GM12878 (cell line): ENCODE results near the gene TMTC1. TPM values are rescaled to one million over a fixed set of nuclear protein-coding genes. Genes with fewer than 3 reads are reported as not detected.

Source experiments
- DPF2 ChIP-seq: fragments of 450-650 bp; IDR thresholded peaks from 2 replicates; pipeline ENCODE4 v1.6.1; 2017; ENCODE audit warnings: mild to moderate bottlenecking
- E2F4 ChIP-seq: IDR thresholded peaks from 2 replicates; pipeline ENCODE4 v1.6.1; 2012; ENCODE audit warnings: low read depth, low read length, improper control_type of control experiment
- ELK1 ChIP-seq: IDR thresholded peaks from 2 replicates; pipeline ENCODE4 v1.6.1; 2012; ENCODE audit warnings: low read depth, low read length, improper control_type of control experiment
- ETV6 ChIP-seq, 2 experiments: fragments of 450-650 bp in 1 of 2; IDR thresholded peaks in 1 of 2; conservative IDR thresholded peaks in 1 of 2; 2 replicates each; pipeline ENCODE4 v1.6.1; 2014; ENCODE audit warnings: antibody characterized with exemption in 1 of 2, borderline replicate concordance in 1 of 2, low read depth in 1 of 2, mild to moderate bottlenecking in 1 of 2, moderate library complexity in 1 of 2
- EZH2 ChIP-seq: IDR thresholded peaks from 2 replicates; pipeline ENCODE4 v1.6.1; 2012; ENCODE audit warnings: low read depth, mild to moderate bottlenecking, control low read depth, inconsistent platforms, low read length, borderline replicate concordance; ENCODE audit not compliant: control insufficient read depth
- HCFC1 ChIP-seq: fragments of 150-350 bp; IDR thresholded peaks from 2 replicates; pipeline ENCODE4 v1.6.1; 2014; ENCODE audit warnings: low read length
- LARP7 ChIP-seq: fragments of 450-650 bp; IDR thresholded peaks from 2 replicates; pipeline ENCODE4 v1.6.1; 2017; ENCODE audit warnings: mild to moderate bottlenecking
- PBX3 ChIP-seq: IDR thresholded peaks from 2 replicates; pipeline ENCODE4 v1.6.1; 2011; ENCODE audit warnings: mild to moderate bottlenecking, low read depth, low read length, moderate library complexity; ENCODE audit not compliant: insufficient replicate concordance
- POU2F2 ChIP-seq: IDR thresholded peaks from 3 replicates; pipeline ENCODE4 v1.6.1; 2011; ENCODE audit warnings: low read depth, mild to moderate bottlenecking, low read length, borderline replicate concordance
- PRDM15 ChIP-seq: fragments of 450-650 bp; formaldehyde crosslinking; IDR thresholded peaks from 2 replicates; pipeline ENCODE4 v1.4.0; 2020; ENCODE audit warnings: mild to moderate bottlenecking, moderate library complexity
- RAD51 ChIP-seq: fragments of 450-650 bp; IDR thresholded peaks from 2 replicates; pipeline ENCODE4 v1.6.1; 2016; ENCODE audit warnings: moderate library complexity, mild to moderate bottlenecking, inconsistent platforms
- SP1 ChIP-seq: IDR thresholded peaks from one replicate; pipeline ENCODE4 v1.6.1; 2011; ENCODE audit warnings: low read depth, low read length
- SREBF1 ChIP-seq: IDR thresholded peaks from 2 replicates; pipeline ENCODE4 v1.6.1; 2012; ENCODE audit warnings: mild to moderate bottlenecking, low read length
- WRNIP1 ChIP-seq: IDR thresholded peaks from 2 replicates; pipeline ENCODE4 v1.6.1; 2011; ENCODE audit warnings: low read depth, low read length, improper control_type of control experiment, borderline replicate concordance
- ZNF24 ChIP-seq: fragments of 450-650 bp; IDR thresholded peaks from 2 replicates; pipeline ENCODE4 v1.6.1; 2017; ENCODE audit warnings: antibody characterized with exemption, mild to moderate bottlenecking
- polyA plus RNA-seq, 11 experiments: library from polyadenylated mRNA; depleted of rRNA in 4 of 11; unstranded in 6 of 11; stranded (reverse) in 5 of 11; fragments of >200 nt; fragmentation: Nextera tagmentation in 4 of 11; fragmentation: Illumina TruSeq in 1 of 11; extraction: Ambion mirVana in 4 of 11; extraction: Trizol in 1 of 11; gene quantifications; 1 replicate in 1 of 11; 2 replicates in 10 of 11; pipeline versions ENCODE4 v1.2.1 to v1.2.3, GENCODE V29; 2011 to 2016; ENCODE audit warnings: inconsistent platforms in 2 of 11, missing spikeins in 2 of 11, low read depth in 1 of 11
- total RNA-seq, 4 experiments: library from RNA; depleted of rRNA in 3 of 4; stranded (reverse); fragments of >200 nt in 3 of 4; fragmentation: Illumina TruSeq in 1 of 4; extraction: Trizol in 1 of 4; gene quantifications; 2 replicates each; pipeline versions ENCODE4 v1.2.1 to v1.2.3, GENCODE V29; 2013 to 2021
- TF ChIP-seq, protein P1 (sequence below): IDR thresholded peaks from 2 replicates; pipeline ENCODE4 v1.6.1; 2011; ENCODE audit warnings: low read depth, mild to moderate bottlenecking, low read length, moderate library complexity, borderline replicate concordance; ENCODE audit errors: extremely low read depth

The TMTC1 gene
- total and polyA plus RNA-seq, 10 of the 15 experiments (the other 5 are each of a cell fraction or from before 2014, with no cell fraction given), result 0.10 to 20.9 (median 0.57) TPM

GRCh38 chr12:29692237-29692636, 91.5 kb downstream of the TMTC1 start (continued):
- TF ChIP-seq, protein P1, sequence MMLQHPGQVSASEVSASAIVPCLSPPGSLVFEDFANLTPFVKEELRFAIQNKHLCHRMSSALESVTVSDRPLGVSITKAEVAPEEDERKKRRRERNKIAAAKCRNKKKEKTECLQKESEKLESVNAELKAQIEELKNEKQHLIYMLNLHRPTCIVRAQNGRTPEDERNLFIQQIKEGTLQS, result no peak
- TF ChIP-seq DPF2 (peak; percentile 96), ZNF24 (peak; percentile 62; the same call in 1 of the 2 replicates), PRDM15 (no peak), POU2F2 (no peak), RAD51 (no peak), HCFC1 (no peak), WRNIP1 (no peak), EZH2 (no peak), E2F4 (no peak), LARP7 (no peak), ELK1 (no peak), PBX3 (no peak), SP1 (no peak), SREBF1 (no peak), ETV6 (conservative IDR thresholded peaks at IDR 0.05 in 1 of 2, IDR thresholded peaks at IDR 0.05 in 1 of 2; ENCODE audit: borderline replicate concordance in 1 of 2, low read depth in 1 of 2) (no peak)
